ENCODE measurements around the gene PCDH9.

DNA sequence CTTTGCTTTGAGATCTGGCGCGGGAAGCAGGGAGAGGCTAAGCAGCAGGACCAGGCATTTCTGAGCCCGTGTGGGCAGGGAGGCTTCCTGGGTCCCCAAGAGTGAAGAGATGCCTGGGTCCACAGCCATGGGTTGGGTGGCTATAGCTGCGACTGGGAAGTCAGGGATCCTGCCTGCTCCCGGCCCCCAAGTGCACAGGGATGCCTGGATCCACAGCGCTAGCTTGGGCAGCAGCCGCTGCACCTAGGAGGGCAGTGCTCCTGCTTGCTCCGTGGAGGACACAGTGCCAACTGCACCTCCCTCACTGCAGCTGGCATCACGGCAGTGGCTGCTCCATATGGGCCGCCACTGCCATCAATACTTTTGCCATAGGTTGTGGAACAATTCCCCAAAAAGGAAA lies 384.7 kb downstream of the PCDH9 start:
- TF ChIP-seq, protein P1, sequence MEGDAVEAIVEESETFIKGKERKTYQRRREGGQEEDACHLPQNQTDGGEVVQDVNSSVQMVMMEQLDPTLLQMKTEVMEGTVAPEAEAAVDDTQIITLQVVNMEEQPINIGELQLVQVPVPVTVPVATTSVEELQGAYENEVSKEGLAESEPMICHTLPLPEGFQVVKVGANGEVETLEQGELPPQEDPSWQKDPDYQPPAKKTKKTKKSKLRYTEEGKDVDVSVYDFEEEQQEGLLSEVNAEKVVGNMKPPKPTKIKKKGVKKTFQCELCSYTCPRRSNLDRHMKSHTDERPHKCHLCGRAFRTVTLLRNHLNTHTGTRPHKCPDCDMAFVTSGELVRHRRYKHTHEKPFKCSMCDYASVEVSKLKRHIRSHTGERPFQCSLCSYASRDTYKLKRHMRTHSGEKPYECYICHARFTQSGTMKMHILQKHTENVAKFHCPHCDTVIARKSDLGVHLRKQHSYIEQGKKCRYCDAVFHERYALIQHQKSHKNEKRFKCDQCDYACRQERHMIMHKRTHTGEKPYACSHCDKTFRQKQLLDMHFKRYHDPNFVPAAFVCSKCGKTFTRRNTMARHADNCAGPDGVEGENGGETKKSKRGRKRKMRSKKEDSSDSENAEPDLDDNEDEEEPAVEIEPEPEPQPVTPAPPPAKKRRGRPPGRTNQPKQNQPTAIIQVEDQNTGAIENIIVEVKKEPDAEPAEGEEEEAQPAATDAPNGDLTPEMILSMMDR (conservative IDR thresholded peaks at IDR 0.05 in 1 of 2, IDR thresholded peaks at IDR 0.05 in 1 of 2; ENCODE audit: extremely low read depth in 1 of 2, insufficient read depth in 1 of 2, low read depth in 1 of 2, low read length in 2 of 2) = no peak
- no peak for TF ChIP-seq EZH2 (IDR thresholded peaks at IDR 0.05; ENCODE audit: borderline replicate concordance, low read length)

All from mammary epithelial cell (primary cell).